ENCODE measurements around the gene CCDC137.

Gene CCDC137

GRCh38 chr17:81682565-81683207 lies 16.1 kb downstream of the CCDC137 start:
- Histone ChIP-seq H3K4me3 (replicated peaks; ENCODE audit: insufficient read depth, low read length) (peak overlapping the region; percentile 97), H3K27me3 (ENCODE audit: insufficient read depth, poor library complexity, severe bottlenecking) (no peaks in the 10 kb centered on the region), H3K27ac (replicated peaks) (peak overlapping the region; percentile 84)
- TF ChIP-seq REST (IDR thresholded peaks at IDR 0.05; ENCODE audit: insufficient replicate concordance, low read depth): no peak
- no peak for TF ChIP-seq CTCF (IDR thresholded peaks at IDR 0.05; ENCODE audit: insufficient read depth, low read length)
- no peak for TF ChIP-seq POLR2AphosphoS5 (IDR thresholded peaks at IDR 0.05; ENCODE audit: low read depth)
- no peak for DNase-seq (ENCODE audit: low read depth in 1 of 2, low spot score in 1 of 2)

- Histone ChIP-seq H3K4me3 (replicated peaks; ENCODE audit: insufficient read depth, low read length) (peak overlapping the region; percentile 97), H3K27ac (replicated peaks) (peak overlapping the region; percentile 84), H3K27me3 (ENCODE audit: insufficient read depth, poor library complexity, severe bottlenecking) (no peaks in the 10 kb centered on the region)
- DNase-seq (ENCODE audit: low read depth in 1 of 2, low spot score in 1 of 2): no peak
- TF ChIP-seq POLR2AphosphoS5 (IDR thresholded peaks at IDR 0.05; ENCODE audit: low read depth) (no peak), REST (IDR thresholded peaks at IDR 0.05; ENCODE audit: insufficient replicate concordance, low read depth) (no peak), SPI1 (IDR thresholded peaks at IDR 0.05; ENCODE audit: borderline replicate concordance, low read depth) (peak; percentile 58; the same call in 1 of the 2 replicates)
These were observed 16.7 kb downstream of the CCDC137 start for GRCh38 chr17:81683208-81683583.

GRCh38 chr17:81683584-81684441 lies 17.3 kb downstream of the CCDC137 start, which contains the start of the genes ARL16 and HGS:
Gene ARL16, minus strand, starts transcription at chr17:81683797. Its CDS starts 44 bp downstream, at chr17:81683753.
Gene HGS, plus strand, starts transcription at chr17:81684011. Its CDS starts 56 bp downstream, at chr17:81684067.
- peak within 1 kb of the TSS; percentile 97 for H3K4me3 ChIP-seq (replicated peaks; ENCODE audit: insufficient read depth, low read length)
- H3K27ac ChIP-seq (replicated peaks): peak within 1 kb of the TSS; percentile 84
- peak; percentile 98 to 99 for DNase-seq (ENCODE audit: low read depth in 1 of 2, low spot score in 1 of 2)
- H3K27me3 ChIP-seq (ENCODE audit: insufficient read depth, poor library complexity, severe bottlenecking): no peaks in the 10 kb centered on the region
- TF ChIP-seq CTCF (IDR thresholded peaks at IDR 0.05; ENCODE audit: insufficient read depth, low read length) (no peak), SPI1 (IDR thresholded peaks at IDR 0.05; ENCODE audit: borderline replicate concordance, low read depth) (peak; percentile 81), REST (IDR thresholded peaks at IDR 0.05; ENCODE audit: insufficient replicate concordance, low read depth) (no peak), POLR2AphosphoS5 (IDR thresholded peaks at IDR 0.05; ENCODE audit: low read depth) (peak; percentile 9; the same call in 1 of the 2 replicates), GABPA (IDR thresholded peaks at IDR 0.05; ENCODE audit: low read depth) (peak; percentile 80)
